Testis (tissue), 2 donors: Measurements from ENCODE around the gene MEMO1.

Experiments used
- POLR2A ChIP-seq: fragments of 450-650 bp; IDR thresholded peaks from one replicate; pipeline ENCODE4 v1.6.1; 2017; ENCODE audit warnings: antibody characterized with exemption, mild to moderate bottlenecking, moderate library complexity
- TF ChIP-seq, protein P1 (sequence below), 3 experiments: fragments of 450-650 bp in 2 of 3; fragments of 200-600 bp in 1 of 3; sonication (generic) in 1 of 3; IDR thresholded peaks; one replicate each; pipeline ENCODE4 v1.5.1; 2016 to 2019; ENCODE audit warnings: antibody characterized with exemption in 3 of 3, mild to moderate bottlenecking in 2 of 3, moderate library complexity in 1 of 3

DNA sequence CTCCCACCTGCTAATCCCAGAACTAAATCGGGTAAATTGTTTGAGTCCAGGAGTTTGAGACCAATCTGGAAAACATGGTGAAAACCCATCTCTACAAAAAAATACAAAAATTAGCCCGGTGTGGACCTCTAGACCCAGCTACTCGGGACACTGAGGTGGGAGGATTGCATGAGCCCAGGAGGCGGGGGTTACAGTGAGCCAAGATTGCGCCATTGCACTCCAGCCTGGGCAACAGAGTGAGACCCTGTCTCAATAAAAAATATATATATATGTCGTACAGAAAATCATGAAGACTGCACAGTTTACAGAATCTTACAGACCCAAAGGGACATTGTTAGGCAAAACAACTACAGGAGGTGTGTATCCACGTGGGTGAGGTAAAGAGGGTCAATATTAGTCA lies 32.8 kb upstream of the MEMO1 start:
- TF ChIP-seq, protein P1, sequence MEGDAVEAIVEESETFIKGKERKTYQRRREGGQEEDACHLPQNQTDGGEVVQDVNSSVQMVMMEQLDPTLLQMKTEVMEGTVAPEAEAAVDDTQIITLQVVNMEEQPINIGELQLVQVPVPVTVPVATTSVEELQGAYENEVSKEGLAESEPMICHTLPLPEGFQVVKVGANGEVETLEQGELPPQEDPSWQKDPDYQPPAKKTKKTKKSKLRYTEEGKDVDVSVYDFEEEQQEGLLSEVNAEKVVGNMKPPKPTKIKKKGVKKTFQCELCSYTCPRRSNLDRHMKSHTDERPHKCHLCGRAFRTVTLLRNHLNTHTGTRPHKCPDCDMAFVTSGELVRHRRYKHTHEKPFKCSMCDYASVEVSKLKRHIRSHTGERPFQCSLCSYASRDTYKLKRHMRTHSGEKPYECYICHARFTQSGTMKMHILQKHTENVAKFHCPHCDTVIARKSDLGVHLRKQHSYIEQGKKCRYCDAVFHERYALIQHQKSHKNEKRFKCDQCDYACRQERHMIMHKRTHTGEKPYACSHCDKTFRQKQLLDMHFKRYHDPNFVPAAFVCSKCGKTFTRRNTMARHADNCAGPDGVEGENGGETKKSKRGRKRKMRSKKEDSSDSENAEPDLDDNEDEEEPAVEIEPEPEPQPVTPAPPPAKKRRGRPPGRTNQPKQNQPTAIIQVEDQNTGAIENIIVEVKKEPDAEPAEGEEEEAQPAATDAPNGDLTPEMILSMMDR (IDR thresholded peaks at IDR 0.05) = no peak
- no peak for TF ChIP-seq POLR2A
